Panc1 (cell line): ENCODE data around the gene C16orf82. TPM values are rescaled to one million over a fixed set of nuclear protein-coding genes. Genes with fewer than 3 reads are reported as not detected.

Source experiments
- ATAC-seq: fragments of 200-7000 bp; cut with Tn5 transposase; 2 replicates; pipeline ENCODE4 v1.9.1; 2020; ENCODE audit warnings: mild to moderate bottlenecking, moderate library complexity
- BruUV-seq: library from RNA; stranded (reverse); fragments of 400-500 nt; replicated peaks from 2 replicates; lab custom pipeline; 2021; lab: Mats Ljungman, UMichigan
- CTCF ChIA-PET: fragments of 300-600 bp; sonication (Branson Sonifier 250); formaldehyde crosslinking; loops from one replicate; lab custom pipeline; 2022; ENCODE audit warnings: antibody characterized with exemption; lab: Charles Lee
- POLR2A ChIA-PET: fragments of 300-600 bp; sonication (Branson Sonifier 250); formaldehyde crosslinking; loops from one replicate; lab custom pipeline; 2022; ENCODE audit warnings: antibody characterized with exemption; lab: Charles Lee
- DNase-seq: peaks from one replicate; pipeline ENCODE4 v3.0.0-alpha.2; 2010; ENCODE audit warnings: low read depth, low spot score
- H3K27ac ChIP-seq: 2 replicates; pipeline ENCODE4 v1.5.1; 2011; ENCODE audit warnings: mild to moderate bottlenecking, low read length, inconsistent platforms
- H3K27me3 ChIP-seq: fragments of 200-500 bp; sonication (Bioruptor generic); 2 replicates; pipeline ENCODE4 v1.6.0; 2014; ENCODE audit warnings: low read length, inconsistent platforms; ENCODE audit not compliant: control insufficient read depth, insufficient read depth
- H3K36me3 ChIP-seq: fragments of 200-500 bp; sonication (Bioruptor generic); 2 replicates; pipeline ENCODE4 v1.5.1; 2014; ENCODE audit warnings: inconsistent platforms, mild to moderate bottlenecking, low read length, moderate library complexity; ENCODE audit not compliant: control insufficient read depth, insufficient read depth
- H3K4me1 ChIP-seq: 2 replicates; pipeline ENCODE4 v1.5.1; 2011; ENCODE audit warnings: inconsistent platforms, mild to moderate bottlenecking, low read length, moderate library complexity; ENCODE audit not compliant: control insufficient read depth, insufficient read depth
- H3K4me3 ChIP-seq, 2 experiments: 2 replicates each; pipeline ENCODE4 v1.5.1; 2011 to 2012; ENCODE audit warnings: low read depth in 2 of 2, low read length in 2 of 2, mild to moderate bottlenecking in 2 of 2, inconsistent platforms in 1 of 2, moderate library complexity in 1 of 2
- H3K9me3 ChIP-seq: fragments of 200-500 bp; sonication (Bioruptor generic); 2 replicates; pipeline ENCODE4 v1.5.1; 2014; ENCODE audit warnings: low read depth, mild to moderate bottlenecking, inconsistent platforms, low read length, moderate library complexity; ENCODE audit not compliant: control insufficient read depth, insufficient read depth
- CTCF ChIP-seq: fragments of 450-650 bp; IDR thresholded peaks from 2 replicates; pipeline ENCODE4 v1.5.1; 2017; ENCODE audit warnings: mild to moderate bottlenecking
- POLR2AphosphoS5 ChIP-seq: IDR thresholded peaks from 2 replicates; pipeline ENCODE4 v1.6.1; 2012; ENCODE audit warnings: mild to moderate bottlenecking, low read depth, low read length, moderate library complexity
- SIN3A ChIP-seq: IDR thresholded peaks from 2 replicates; pipeline ENCODE4 v1.6.1; 2012; ENCODE audit warnings: low read depth, mild to moderate bottlenecking, low read length, moderate library complexity, borderline replicate concordance; ENCODE audit not compliant: insufficient read depth
- TCF7L2 ChIP-seq: IDR thresholded peaks from 2 replicates; pipeline ENCODE4 v1.6.1; 2011; ENCODE audit warnings: mild to moderate bottlenecking, low read depth, low read length, inconsistent platforms
- in situ Hi-C: cut with HindIII; loops from 2 replicates; pipeline ENCODE4 v1.10.0; 2016; ENCODE audit warnings: low sequenced_read_pairs, low pct_unique_long_range_greater_than_20kb
- intact Hi-C: fragments of 100-400 bp; cut with micrococcal nuclease; formaldehyde crosslinking; loops from one replicate; pipeline ENCODE4 v1.10.0; 2022; ENCODE audit not compliant: unreplicated experiment
- total RNA-seq: library from RNA; stranded (reverse); gene quantifications from one replicate; pipeline ENCODE4 v1.2.1, GENCODE V29; 2021; ENCODE audit not compliant: unreplicated experiment
- TF ChIP-seq, protein P1 (sequence below), 2 experiments: IDR thresholded peaks; 2 replicates each; pipeline ENCODE4 v1.6.1; 2011 to 2012; ENCODE audit warnings: low read depth in 2 of 2, control low read depth in 1 of 2, low read length in 1 of 2, mild to moderate bottlenecking in 1 of 2, moderate library complexity in 1 of 2; ENCODE audit not compliant: insufficient read depth in 1 of 2

C16orf82 gene
- total RNA-seq, 1 experiment from 2014 or later = not detected

- ChIA-PET CTCF (no interaction called here), POLR2A (no interaction called here)
- H3K4me3 ChIP-seq = no peak overlapping the region
- TF ChIP-seq, protein P1, sequence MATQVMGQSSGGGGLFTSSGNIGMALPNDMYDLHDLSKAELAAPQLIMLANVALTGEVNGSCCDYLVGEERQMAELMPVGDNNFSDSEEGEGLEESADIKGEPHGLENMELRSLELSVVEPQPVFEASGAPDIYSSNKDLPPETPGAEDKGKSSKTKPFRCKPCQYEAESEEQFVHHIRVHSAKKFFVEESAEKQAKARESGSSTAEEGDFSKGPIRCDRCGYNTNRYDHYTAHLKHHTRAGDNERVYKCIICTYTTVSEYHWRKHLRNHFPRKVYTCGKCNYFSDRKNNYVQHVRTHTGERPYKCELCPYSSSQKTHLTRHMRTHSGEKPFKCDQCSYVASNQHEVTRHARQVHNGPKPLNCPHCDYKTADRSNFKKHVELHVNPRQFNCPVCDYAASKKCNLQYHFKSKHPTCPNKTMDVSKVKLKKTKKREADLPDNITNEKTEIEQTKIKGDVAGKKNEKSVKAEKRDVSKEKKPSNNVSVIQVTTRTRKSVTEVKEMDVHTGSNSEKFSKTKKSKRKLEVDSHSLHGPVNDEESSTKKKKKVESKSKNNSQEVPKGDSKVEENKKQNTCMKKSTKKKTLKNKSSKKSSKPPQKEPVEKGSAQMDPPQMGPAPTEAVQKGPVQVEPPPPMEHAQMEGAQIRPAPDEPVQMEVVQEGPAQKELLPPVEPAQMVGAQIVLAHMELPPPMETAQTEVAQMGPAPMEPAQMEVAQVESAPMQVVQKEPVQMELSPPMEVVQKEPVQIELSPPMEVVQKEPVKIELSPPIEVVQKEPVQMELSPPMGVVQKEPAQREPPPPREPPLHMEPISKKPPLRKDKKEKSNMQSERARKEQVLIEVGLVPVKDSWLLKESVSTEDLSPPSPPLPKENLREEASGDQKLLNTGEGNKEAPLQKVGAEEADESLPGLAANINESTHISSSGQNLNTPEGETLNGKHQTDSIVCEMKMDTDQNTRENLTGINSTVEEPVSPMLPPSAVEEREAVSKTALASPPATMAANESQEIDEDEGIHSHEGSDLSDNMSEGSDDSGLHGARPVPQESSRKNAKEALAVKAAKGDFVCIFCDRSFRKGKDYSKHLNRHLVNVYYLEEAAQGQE (IDR thresholded peaks at IDR 0.05; ENCODE audit: insufficient read depth in 1 of 2, low read depth in 2 of 2, low read length in 1 of 2) = no peak
- TF ChIP-seq SIN3A = no peak
- no peak for TF ChIP-seq POLR2AphosphoS5
- TF ChIP-seq TCF7L2 = no peak
- no peak for TF ChIP-seq CTCF
- no peak for ATAC-seq
- in situ Hi-C loops (no loop called here), intact Hi-C loops (no loop called here)
- DNase-seq = no peak
- H3K9me3 ChIP-seq = no peaks in the 10 kb centered on the region
- peaks cover 4% of the 10 kb centered on the region; the same call in 1 of the 2 replicates for H3K27me3 ChIP-seq
- H3K36me3 ChIP-seq = no peaks in the 10 kb centered on the region
- no TSS peak for BruUV-seq
- H3K4me1 ChIP-seq = no peaks in the 10 kb centered on the region
- H3K27ac ChIP-seq = no peak overlapping the region
These were observed 42.7 kb upstream of the C16orf82 start for GRCh38 chr16:27024010-27024409.

- Histone ChIP-seq H3K27me3 (peaks cover 4% of the 10 kb centered on the region; the same call in 1 of the 2 replicates), H3K4me3 (no peak overlapping the region), H3K9me3 (no peaks in the 10 kb centered on the region), H3K27ac (no peak overlapping the region), H3K4me1 (no peaks in the 10 kb centered on the region), H3K36me3 (no peaks in the 10 kb centered on the region)
- BruUV-seq = no TSS peak
- ATAC-seq (no peak), DNase-seq (no peak)
- CTCF ChIA-PET = no interaction called here
- TF ChIP-seq CTCF = no peak
- TF ChIP-seq TCF7L2 = no peak
- no peak for TF ChIP-seq POLR2AphosphoS5
- TF ChIP-seq SIN3A = no peak
- TF ChIP-seq, protein P1 (IDR thresholded peaks at IDR 0.05; ENCODE audit: insufficient read depth in 1 of 2, low read depth in 2 of 2, low read length in 1 of 2) = no peak
- intact Hi-C loops (no loop called here), in situ Hi-C loops (no loop called here)
- POLR2A ChIA-PET = no interaction called here
These were observed 41.1 kb upstream of the C16orf82 start for GRCh38 chr16:27025581-27025980.
